HG03045 (cell line): ENCODE measurements around the gene TWF2.

ENCODE experiments used
- ATAC-seq: cut with Tn5 transposase; IDR thresholded peaks from one replicate; pipeline ENCODE4 v1.9.1; 2021; ENCODE audit warnings: mild to moderate bottlenecking, moderate library complexity; ENCODE audit not compliant: unreplicated experiment

Gene TWF2

DNA sequence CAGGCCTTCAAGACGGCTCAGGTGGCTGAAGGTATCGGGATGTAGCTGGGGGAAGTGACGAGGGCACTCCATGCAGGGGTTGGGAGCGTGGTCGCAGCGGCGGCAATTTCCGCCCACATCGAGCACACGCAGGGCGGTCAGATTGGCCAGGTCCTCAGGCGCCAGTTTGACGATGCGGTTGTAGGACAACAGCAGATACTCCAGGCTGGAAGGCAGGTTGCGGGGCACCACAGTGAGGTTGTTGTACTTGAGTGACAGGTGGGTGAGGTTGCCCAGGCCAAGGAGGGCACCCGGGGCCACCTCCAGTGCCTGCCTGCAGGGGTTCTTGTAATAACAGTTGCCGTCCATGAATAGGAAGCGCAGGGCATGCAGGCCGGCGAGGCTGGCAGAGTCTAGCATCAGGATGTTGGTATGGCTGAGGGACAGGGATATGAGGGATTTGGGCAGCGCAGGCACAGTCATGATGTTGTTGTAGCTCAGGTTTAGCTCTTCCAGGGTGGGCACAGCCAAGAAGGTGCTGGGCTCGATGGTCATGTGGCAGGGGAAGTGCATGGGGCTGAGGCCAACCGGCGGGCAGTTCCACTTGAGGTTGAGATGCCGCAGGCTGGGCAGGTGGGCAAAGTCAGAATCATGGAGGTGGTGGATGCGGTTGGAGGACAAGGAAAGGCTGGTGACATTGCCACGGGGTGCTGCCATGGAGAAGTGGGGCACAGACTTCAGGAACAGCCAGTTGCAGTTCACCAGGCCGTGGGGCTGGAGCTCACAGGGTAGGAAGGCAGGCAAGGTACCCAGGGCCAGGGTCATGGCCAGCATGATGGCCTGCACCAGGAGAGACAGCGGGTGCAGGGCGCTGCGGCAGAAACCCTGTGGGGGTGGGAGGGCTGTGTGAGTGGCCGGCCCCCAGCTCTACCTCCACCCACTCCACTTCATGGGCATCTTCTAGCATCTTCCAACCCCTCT, 15.2 kb downstream of the TWF2 start:
- no peak for ATAC-seq

GRCh38 chr3:52222319-52223221, 16.4 kb downstream of the TWF2 start:
- ATAC-seq, result no peak

DNA sequence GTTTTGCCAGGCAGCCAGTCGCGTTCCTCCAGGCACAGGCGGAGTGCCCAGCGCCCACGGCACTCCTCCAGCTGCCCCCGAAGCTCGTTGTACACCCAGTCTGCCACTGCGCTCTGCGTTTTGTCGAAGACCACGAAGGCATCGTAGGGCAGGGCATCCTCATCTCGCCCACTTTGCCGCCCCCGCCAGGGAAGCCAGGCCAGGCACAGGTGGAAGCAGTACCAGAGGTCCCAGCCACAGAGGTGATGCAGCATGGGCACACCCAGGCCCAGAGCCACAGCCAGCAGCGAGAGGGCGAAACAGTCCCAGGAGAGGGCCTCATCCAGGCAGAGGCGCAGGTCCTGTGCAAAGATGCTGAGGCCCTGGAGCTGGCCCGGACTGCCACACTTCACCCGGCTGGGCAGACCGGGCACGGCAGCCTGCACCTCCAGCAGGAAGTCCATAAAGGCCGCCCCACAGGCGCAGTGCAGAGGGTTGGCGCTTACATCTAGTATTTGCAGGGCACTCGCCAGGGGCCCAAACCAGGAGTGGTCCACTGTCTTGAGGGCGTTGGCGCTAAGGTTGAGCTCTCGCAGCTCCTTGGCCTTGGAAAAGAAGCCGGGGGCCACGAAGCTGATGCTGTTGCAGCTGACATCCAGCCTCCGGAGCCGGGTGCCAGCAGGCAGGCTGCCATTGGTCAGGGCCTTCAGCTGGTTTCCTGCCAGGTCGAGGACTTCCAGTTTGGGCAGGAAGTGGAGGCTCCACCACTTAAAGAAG, 17.2 kb downstream of the TWF2 start:
- no peak for ATAC-seq

- no peak for ATAC-seq
Observed at GRCh38 chr3:52221141-52221562, 17.8 kb downstream of the TWF2 start.

DNA sequence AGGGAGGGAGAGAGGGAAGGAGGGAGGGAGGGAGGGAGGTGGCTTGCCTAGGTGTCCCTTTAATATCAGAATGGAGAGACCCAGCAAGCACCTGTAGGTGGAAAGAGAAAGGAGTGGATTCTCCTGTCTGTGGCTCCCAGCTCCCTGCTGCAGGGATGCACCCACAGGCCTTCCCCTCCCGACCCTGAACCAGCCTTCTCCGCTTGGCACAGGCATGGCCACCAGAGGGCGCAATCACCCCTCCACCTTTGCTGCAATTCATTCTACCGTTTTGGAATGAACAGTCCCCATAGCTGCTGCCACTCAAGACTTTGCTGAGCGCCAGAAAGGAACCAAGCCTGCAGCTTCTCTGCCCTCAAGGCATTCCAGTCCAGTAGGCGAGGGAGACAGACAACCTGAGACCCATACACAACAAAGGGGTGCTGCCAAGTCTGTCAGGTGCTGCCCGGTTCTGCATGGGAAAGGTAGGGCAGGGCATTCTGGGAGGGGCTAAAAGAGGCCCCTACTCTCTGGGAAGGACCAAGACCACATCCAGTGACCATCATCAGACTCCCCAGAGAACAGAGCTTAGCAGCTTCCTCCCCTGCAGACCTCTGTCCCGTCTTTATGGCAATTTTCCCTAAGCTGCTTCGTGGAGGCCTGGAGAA, 18.5 kb downstream of the TWF2 start:
- peak; percentile 37 for ATAC-seq

DNA sequence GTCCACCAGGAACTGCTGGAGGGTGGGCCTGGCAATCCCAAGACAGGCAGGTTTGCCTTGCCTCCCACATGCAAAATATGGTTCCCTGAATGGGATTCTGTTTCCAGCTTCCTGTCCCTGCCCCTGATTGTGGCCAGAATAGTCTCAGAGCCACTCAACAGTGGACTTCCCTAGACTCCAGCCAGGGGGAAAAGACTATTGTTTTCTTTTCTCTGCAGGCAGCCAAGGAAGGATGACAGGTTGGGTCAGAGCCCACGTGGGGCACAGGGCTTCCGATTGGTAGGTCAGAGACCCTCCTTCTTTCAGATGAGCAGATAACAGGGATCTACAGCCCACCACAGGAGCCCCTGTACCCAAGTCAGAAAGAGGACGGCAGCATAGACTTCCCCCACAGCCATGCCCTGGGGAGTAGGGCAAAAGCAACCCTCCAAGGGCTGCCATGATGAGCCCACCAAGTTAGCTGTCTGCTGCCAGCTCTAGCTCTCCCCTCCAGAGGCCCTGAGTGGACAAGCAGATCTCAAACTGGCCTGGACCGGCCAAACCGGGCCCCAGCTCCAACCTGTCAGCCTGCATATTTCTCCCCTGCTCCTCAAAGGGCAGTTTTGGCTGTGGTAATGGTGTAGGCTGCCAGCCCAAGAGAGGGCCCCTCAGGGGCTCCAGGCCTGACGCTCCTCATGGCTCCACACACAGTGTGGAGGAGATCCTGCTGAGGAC, 19.9 kb downstream of the TWF2 start:
- no peak for ATAC-seq

DNA sequence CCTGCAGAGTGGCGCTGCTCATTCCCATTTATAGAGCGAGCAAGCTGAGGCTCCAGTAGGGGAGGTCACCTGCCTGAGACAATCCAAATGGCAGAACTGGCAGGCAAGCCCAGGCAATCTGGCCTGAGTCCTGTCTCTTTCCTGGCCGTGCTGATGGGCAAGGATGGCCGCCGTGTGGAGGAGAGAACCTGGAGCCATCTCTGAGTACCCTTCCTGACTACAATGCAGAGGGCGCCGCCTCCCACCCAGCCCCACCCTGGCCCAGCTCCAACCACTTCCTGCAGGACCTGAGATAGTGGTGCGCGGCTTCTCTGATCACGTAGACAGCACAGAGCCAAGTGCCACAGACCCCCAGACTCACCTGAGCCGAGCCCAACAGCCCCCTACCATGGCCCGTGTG, 20.5 kb downstream of the TWF2 start:
- no peak for ATAC-seq

DNA sequence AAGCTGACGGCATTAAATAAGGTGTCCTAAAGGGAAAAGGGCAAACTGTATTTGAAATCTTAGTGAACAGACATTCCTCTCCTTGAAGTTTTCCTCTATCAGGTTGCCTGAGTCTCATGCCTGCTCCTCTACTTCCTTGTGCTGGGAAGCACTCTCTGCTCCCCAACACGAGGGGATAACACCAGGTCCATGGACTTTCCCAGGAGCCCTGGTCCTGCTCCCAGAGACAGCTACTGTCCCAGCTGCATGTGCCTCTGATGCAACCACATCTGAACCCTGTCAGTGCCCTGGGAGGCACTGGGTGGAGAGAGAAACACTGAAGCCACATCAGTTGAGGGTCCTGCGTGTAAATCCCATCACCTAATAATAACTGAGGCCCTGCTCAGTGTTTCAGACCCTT, 20.9 kb downstream of the TWF2 start:
- no peak for ATAC-seq

DNA sequence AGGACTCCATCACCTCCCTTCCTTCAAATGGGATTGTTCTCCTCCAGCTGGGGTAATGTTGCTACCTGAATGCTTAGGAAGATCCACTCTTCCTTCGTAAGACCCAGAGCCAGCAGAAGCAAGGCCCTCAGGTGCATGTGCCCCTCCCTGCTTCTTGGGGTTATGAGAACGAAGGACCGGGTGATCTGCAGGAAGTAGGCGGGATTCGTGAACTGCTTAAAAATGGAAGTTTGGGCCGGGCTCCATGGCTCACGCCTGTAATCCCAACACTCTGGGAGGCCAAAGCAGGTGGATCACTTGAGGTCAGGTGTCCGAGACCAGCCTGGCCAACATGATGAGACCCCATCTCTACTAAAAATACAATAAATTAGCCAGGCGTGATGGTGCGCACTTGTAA, 21.6 kb downstream of the TWF2 start:
- no peak for ATAC-seq

GRCh38 chr3:52216585-52217408, 22.2 kb downstream of the TWF2 start:
- ATAC-seq, result no peak

DNA sequence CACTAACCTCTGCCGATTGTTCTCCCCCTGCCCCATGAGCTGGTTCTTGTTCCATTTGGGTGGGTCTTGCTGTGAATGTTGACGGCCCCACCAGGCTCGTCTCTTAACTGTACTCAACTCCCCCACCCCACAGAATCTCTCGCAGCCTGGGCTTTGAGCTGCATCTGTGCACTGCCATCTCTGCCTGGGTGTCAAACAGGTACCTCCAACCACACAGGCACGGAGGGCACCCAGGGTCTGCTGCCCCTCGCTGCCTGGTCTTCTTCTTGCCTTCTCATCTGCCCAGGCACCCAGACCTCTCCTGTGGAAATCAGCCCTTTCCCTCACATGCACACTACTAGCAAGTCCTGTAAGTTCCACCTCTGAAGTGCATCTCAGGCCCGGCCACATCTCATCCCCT, 23.6 kb downstream of the TWF2 start:
- no peak for ATAC-seq

- no peak for ATAC-seq
Observed at GRCh38 chr3:52213901-52214300, 25.1 kb downstream of the TWF2 start.

DNA sequence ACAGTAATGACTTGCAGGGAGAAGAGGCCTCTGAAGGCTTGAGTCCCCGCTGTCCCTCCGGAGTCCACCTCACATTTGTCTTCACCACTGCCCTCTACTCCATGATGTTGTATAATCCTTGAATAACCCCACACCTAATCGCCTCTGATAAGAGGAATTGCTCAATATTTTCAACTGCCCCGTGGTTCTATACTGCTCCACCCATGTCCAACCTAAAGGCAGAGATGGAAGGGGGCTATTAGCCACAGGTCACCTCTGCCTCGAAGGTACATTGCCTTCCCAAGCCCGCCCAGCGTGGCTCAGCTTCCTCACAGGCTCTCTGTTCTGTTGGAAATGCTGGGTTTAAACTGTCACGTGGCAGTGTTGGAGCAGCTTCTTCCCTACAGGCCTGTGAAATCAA, 26.0 kb downstream of the TWF2 start:
- no peak for ATAC-seq

DNA sequence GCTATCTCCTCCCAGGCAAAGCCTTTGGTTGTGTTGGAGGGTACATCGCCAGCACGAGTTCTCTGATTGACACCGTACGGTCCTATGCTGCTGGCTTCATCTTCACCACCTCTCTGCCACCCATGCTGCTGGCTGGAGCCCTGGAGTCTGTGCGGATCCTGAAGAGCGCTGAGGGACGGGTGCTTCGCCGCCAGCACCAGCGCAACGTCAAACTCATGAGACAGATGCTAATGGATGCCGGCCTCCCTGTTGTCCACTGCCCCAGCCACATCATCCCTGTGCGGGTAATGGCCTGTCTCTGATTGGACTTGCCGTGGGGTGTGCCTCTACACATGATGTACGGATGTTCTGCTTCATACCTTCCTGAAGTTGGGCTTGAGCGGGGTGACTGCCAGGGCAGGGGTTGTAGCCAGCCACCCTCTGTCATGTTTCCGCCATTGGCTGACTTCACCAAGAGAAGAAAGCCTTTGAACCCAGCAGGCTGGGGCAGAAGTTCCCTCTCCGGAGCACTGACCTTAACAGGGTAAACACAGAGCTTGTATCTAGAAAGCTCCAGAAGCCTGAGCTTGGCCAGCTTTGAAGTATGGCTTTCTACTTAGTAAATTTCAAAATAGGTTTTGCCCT, 27.6 kb downstream of the TWF2 start:
- no peak for ATAC-seq

DNA sequence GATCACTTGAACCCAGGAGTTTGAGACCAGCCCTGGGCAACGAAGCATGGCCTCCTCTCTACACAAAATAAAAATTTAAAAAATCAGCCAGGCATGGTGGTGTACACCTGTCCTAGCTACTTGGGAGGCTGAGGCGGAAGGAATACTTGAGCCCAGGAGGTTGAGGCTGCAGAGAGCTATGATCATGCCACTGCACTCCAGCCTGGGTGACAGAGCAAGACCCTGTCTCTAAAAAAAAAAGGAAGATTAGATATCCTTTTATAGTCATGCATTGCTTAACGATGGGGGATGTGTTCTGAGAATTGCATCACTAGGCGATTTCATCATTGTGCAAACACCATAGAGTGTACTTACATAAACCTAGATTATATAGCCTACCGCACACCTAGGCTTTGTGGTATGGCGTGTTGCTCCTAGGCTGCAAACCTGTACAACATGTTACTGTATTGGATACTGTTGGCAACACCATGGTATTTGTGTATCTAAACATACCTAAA, 28.4 kb downstream of the TWF2 start:
- ATAC-seq, result no peak

DNA sequence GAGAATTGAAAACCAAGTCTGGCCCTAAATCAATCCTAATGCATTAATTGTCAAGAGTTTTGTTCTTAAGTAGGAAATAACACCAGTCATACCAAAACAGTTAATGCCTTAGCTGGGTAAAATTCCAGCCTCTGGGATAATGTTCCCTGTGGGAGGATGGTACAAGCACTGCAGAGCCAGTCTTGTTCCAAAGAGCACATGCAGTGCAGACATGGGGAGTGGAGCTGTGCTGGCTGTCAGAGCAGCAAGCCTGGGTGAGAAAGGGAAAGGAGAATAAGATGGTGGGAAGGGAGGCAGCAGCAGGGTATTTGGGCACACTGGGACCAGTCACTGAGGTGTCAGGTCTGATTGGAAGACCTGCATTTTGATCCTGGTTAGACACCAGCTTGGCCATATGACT, 28.9 kb downstream of the TWF2 start:
- no peak for ATAC-seq

DNA sequence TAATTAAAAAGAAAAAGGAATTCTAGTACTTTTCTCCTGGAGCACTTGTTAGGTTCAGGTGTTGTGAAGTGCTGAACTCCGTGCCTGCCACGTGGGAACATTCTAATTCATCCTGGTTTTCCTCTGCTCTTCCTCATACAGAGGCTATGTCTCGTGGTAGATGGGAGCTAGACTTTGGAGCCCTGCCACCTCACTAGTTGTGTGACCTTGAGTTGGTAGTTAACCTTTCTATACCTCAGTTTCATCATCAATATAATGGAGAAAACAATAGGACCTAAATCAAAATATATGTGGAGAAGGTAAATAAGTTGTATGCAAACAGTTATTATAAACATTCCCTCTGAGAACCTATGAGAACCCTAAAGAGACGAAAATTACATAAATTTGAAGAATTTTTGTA, 30.4 kb downstream of the TWF2 start:
- no peak for ATAC-seq

DNA sequence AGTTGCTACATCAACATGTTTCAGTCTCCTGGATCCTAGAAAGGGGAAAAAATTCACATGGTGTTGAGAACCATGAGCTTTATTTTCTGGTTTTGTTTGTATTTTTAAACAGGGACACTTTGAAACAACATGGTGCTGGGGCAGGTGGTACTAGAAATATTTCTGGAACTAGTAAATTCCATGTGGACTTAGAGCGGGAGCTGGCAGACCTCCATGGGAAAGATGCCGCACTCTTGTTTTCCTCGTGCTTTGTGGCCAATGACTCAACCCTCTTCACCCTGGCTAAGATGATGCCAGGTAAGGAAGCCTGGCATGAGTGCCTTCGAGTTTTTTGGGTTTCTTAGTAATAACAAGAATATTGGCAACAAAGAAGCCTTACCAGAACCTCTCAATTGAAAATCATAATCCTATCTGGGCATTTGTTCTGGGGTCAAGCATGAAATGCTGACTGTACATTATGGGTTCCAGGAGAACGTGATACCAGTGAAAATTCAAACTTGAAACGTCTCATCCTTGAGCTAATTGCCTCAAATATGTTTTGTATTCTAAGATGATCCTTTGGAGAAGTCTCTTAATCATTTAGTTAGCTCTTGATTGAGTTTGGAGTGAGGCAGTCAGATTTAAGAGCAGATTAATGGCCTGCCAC, 33.1 kb downstream of the TWF2 start:
- ATAC-seq, result no peak
